ENCODE data around the gene MYCN. TPM values are rescaled to one million over a fixed set of nuclear protein-coding genes. Genes with fewer than 3 reads are reported as not detected.

MYCN gene
- total and polyA plus RNA-seq, 2 of the 4 experiments (the other 2 are of a cell fraction) = not detected

DNA sequence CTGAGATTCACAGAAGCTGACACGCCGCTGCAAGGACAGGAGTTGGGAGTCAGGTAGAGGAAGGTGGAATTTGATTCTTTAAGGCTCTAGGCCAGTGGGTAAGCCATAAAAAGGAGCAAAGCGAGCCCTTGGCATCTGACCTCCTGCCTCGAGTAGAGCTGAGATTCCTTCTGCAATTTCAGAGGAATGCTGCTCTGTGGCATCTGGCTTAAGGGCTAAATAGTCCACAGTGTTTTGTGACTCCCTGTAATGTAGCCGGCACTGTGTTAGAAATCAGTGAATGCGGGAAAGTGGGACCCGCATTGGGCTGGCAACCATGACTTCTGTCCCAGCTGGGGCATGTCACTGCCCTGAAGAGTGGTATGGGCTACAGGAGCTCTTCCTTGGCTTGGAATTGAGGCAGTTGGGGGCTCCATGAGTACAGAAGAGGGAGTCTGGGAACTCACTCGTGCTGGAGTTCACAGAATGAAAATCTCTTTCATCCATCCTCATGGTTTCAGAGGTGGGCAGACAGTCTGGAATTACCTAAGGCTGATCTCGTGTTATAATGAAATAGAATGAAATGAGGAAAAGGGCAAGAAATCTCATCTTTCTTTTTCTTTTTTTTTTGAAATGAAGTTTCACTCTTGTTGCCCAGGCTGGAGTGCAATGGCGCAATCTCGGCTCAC lies 12.7 kb upstream of the MYCN start:
- Histone ChIP-seq H4K20me1 (ENCODE audit: insufficient read depth, low read length) (no peaks in the 10 kb centered on the region), H2BK5ac (ENCODE audit: low read depth, low read length, poor library complexity, severe bottlenecking) (no peak overlapping the region), H3K27me3 (ENCODE audit: control insufficient read depth, insufficient read depth, low read length) (no peaks in the 10 kb centered on the region), H2AFZ (replicated peaks; ENCODE audit: low read length, poor library complexity) (no peak overlapping the region), H3K9ac (ENCODE audit: low read depth, low read length) (no peak overlapping the region), H3K18ac (ENCODE audit: low read depth, low read length) (no peak overlapping the region), H3K56ac (ENCODE audit: extremely low read depth, insufficient read depth, low read length) (no peak overlapping the region), H2AK5ac (ENCODE audit: low read depth, low read length) (no peak overlapping the region), H2AK9ac (replicated peaks; ENCODE audit: low read depth, low read length, poor library complexity) (no peak overlapping the region), H4K5ac (ENCODE audit: low read depth, low read length) (no peak overlapping the region), H3K14ac (replicated peaks; ENCODE audit: low read depth, low read length) (no peak overlapping the region), H2BK15ac (ENCODE audit: low read depth, low read length) (no peak overlapping the region), H2BK120ac (ENCODE audit: low read depth, low read length) (no peak overlapping the region), H3K23ac (ENCODE audit: low read depth, low read length) (no peak overlapping the region), H4K91ac (ENCODE audit: insufficient read depth, low read depth, low read length) (no peak overlapping the region), H3K36me3 (ENCODE audit: control insufficient read depth, insufficient read depth, low read length) (no peaks in the 10 kb centered on the region), H3K4ac (ENCODE audit: low read depth, low read length) (no peak overlapping the region), H4K8ac (ENCODE audit: low read depth in 2 of 2, low read length in 2 of 2) (no peak overlapping the region), H3K9me1 (ENCODE audit: insufficient read depth, low read length) (no peaks in the 10 kb centered on the region), H3K4me2 (ENCODE audit: low read depth, low read length) (no peak overlapping the region), H3K9me3 (ENCODE audit: control insufficient read depth, insufficient read depth, low read length) (peaks cover 19% of the 10 kb centered on the region), H2BK20ac (ENCODE audit: low read depth, low read length) (no peak overlapping the region), H3K79me1 (ENCODE audit: low read depth in 1 of 2, low read length in 2 of 2) (no peaks in the 10 kb centered on the region), H3K4me1 (ENCODE audit: control insufficient read depth, insufficient read depth, low read length) (no peaks in the 10 kb centered on the region), H3K4me3 (ENCODE audit: insufficient read depth, low read depth, low read length) (no peak overlapping the region), H3K27ac (ENCODE audit: insufficient read depth, low read length) (no peak overlapping the region)
- intact Hi-C loops (cut with micrococcal nuclease) = no loop called here
- no peak for ATAC-seq (ENCODE audit: low read depth)
- no peak for DNase-seq
- in situ Hi-C loops (cut with MboI; ENCODE audit: low sequenced_read_pairs) = no loop called here
- dilution Hi-C loops (cut with HindIII; ENCODE audit: low sequenced_read_pairs, unreplicated experiment) = no loop called here
- no TSS peak for BruUV-seq (replicated peaks)
- ChIA-PET POLR2A (ENCODE audit: unreplicated experiment) (no interaction called here), CTCF (no interaction called here)
- WGBS, 2 experiments (ENCODE audit: extremely low coverage in 2 of 2, insufficient read length in 1 of 2) = 70% methylated on average over 2 of the region's 11 CpGs; no CpG with 5 or more reads in 1 of the 2 experiments
- TF ChIP-seq NFE2L2 (IDR thresholded peaks at IDR 0.05; ENCODE audit: low read depth, low read length) = no peak
- TF ChIP-seq FOS (IDR thresholded peaks at IDR 0.05; ENCODE audit: low read depth, low read length) = no peak
- TF ChIP-seq RAD21 (IDR thresholded peaks at IDR 0.05; ENCODE audit: low read length) = no peak
- no peak for TF ChIP-seq BHLHE40 (IDR thresholded peaks at IDR 0.05; ENCODE audit: low read depth, low read length)
- TF ChIP-seq RCOR1 (IDR thresholded peaks at IDR 0.05; ENCODE audit: insufficient replicate concordance, low read length) = no peak
- TF ChIP-seq MXI1 (IDR thresholded peaks at IDR 0.05; ENCODE audit: borderline replicate concordance, low read depth, low read length) = no peak
- TF ChIP-seq SMC3 (IDR thresholded peaks at IDR 0.05; ENCODE audit: low read depth, low read length) = no peak
- no peak for TF ChIP-seq POLR2A (IDR thresholded peaks at IDR 0.05; ENCODE audit: low read depth, low read length)
- no peak for TF ChIP-seq RFX5 (IDR thresholded peaks at IDR 0.05; ENCODE audit: low read depth, low read length)
- no peak for TF ChIP-seq CEBPB (IDR thresholded peaks at IDR 0.05; ENCODE audit: low read depth, low read length)
- no peak for TF ChIP-seq MAZ (IDR thresholded peaks at IDR 0.05; ENCODE audit: borderline replicate concordance, low read depth, low read length)
- TF ChIP-seq CHD1 (IDR thresholded peaks at IDR 0.05; ENCODE audit: low read depth, low read length) = no peak
- TF ChIP-seq, protein P1, sequence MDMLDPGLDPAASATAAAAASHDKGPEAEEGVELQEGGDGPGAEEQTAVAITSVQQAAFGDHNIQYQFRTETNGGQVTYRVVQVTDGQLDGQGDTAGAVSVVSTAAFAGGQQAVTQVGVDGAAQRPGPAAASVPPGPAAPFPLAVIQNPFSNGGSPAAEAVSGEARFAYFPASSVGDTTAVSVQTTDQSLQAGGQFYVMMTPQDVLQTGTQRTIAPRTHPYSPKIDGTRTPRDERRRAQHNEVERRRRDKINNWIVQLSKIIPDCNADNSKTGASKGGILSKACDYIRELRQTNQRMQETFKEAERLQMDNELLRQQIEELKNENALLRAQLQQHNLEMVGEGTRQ (IDR thresholded peaks at IDR 0.05; ENCODE audit: low read depth, low read length) = no peak
- TF ChIP-seq CTCF (conservative IDR thresholded peaks at IDR 0.05; ENCODE audit: low read depth, low read length) = no peak
- TF ChIP-seq ELK1 (IDR thresholded peaks at IDR 0.05; ENCODE audit: borderline replicate concordance, low read depth, low read length) = no peak
- TF ChIP-seq MAFK (IDR thresholded peaks at IDR 0.05; ENCODE audit: low read depth, low read length) = no peak
